H1 (cell line): ENCODE measurements around the gene OR56A1. TPM values are rescaled to one million over a fixed set of nuclear protein-coding genes. Genes with fewer than 3 reads are reported as not detected.

ENCODE experiments used
- CTCF ChIA-PET: fragments of 300-600 bp; sonication (Branson Sonifier 250); formaldehyde crosslinking; loops from one replicate; lab custom pipeline; 2021; ENCODE audit not compliant: partially characterized antibody; lab: Charles Lee
- POLR2A ChIA-PET: fragments of 300-600 bp; sonication (Branson Sonifier 250); formaldehyde crosslinking; loops from one replicate; lab custom pipeline; 2021; ENCODE audit warnings: inconsistent platforms; ENCODE audit not compliant: partially characterized antibody; lab: Charles Lee
- DNase-seq, 2 experiments: peaks; one replicate each; pipeline versions ENCODE4 v3.0.0 to v3.0.0-alpha.2; 2010 to 2022; ENCODE audit warnings: low spot score in 2 of 2, low read depth in 1 of 2, mixed read lengths in 1 of 2
- FAIRE-seq: peaks from 2 replicates; lab custom pipeline; 2011; peaks lifted over from hg19 to GRCh38; lab: Jason Lieb, UNC
- H2AFZ ChIP-seq: 2 replicates; pipeline ENCODE4 v1.8.1; 2012; ENCODE audit warnings: low read length, inconsistent platforms
- H2AK5ac ChIP-seq: 2 replicates; pipeline ENCODE4 v1.6.1; 2013; ENCODE audit warnings: low read depth, low read length
- H2BK120ac ChIP-seq: replicated peaks from 2 replicates; pipeline ENCODE3; 2013; ENCODE audit warnings: low read depth, low read length, inconsistent platforms
- H2BK12ac ChIP-seq: 2 replicates; pipeline ENCODE4 v1.6.1; 2013; ENCODE audit warnings: low read depth, low read length
- H2BK15ac ChIP-seq: 2 replicates; pipeline ENCODE4 v1.6.1; 2013; ENCODE audit warnings: low read length
- H2BK20ac ChIP-seq: 2 replicates; pipeline ENCODE4 v1.6.1; 2013; ENCODE audit warnings: low read length
- H2BK5ac ChIP-seq: 2 replicates; pipeline ENCODE4 v1.6.1; 2013; ENCODE audit warnings: low read depth, low read length
- H3K14ac ChIP-seq: 2 replicates; pipeline ENCODE4 v1.6.1; 2013; ENCODE audit warnings: inconsistent platforms; ENCODE audit not compliant: insufficient read length
- H3K18ac ChIP-seq: 2 replicates; pipeline ENCODE4 v1.6.1; 2013; ENCODE audit warnings: low read length; ENCODE audit errors: extremely low read depth
- H3K23ac ChIP-seq: 2 replicates; pipeline ENCODE4 v1.6.1; 2013; ENCODE audit warnings: inconsistent platforms; ENCODE audit not compliant: insufficient read length
- H3K23me2 ChIP-seq: 2 replicates; pipeline ENCODE4 v1.6.1; 2013; ENCODE audit warnings: low read depth, low read length
- H3K27ac ChIP-seq: 2 replicates; pipeline ENCODE4 v1.6.1; 2011; ENCODE audit warnings: low read depth, low read length, inconsistent platforms
- H3K27me3 ChIP-seq, 4 experiments: replicated peaks in 1 of 4; 1 replicate in 1 of 4; 2 replicates in 3 of 4; pipeline versions ENCODE4 v1.6.1 to v1.8.1; 2011 to 2013; ENCODE audit warnings: low read length in 3 of 4, mild to moderate bottlenecking in 3 of 4, inconsistent platforms in 2 of 4, mixed read lengths in 2 of 4, moderate library complexity in 1 of 4; ENCODE audit not compliant: control insufficient read depth in 3 of 4, insufficient read depth in 3 of 4; ENCODE audit errors: extremely low read depth in 1 of 4
- H3K36me3 ChIP-seq, 4 experiments: 2 replicates each; pipeline versions ENCODE4 v1.6.1 to v1.8.1; 2011 to 2013; ENCODE audit warnings: mild to moderate bottlenecking in 4 of 4, low read length in 3 of 4, moderate library complexity in 2 of 4, control low read depth in 1 of 4, inconsistent platforms in 1 of 4; ENCODE audit not compliant: insufficient read depth in 4 of 4, control insufficient read depth in 2 of 4
- H3K4ac ChIP-seq: replicated peaks from 2 replicates; pipeline ENCODE3; 2013; ENCODE audit warnings: low read length, low read depth, mixed read lengths, inconsistent platforms; ENCODE audit not compliant: insufficient read length
- H3K4me1 ChIP-seq, 4 experiments: replicated peaks in 1 of 4; 1 replicate in 1 of 4; 2 replicates in 3 of 4; pipeline versions ENCODE4 v1.6.1 to v1.8.1; 2011 to 2013; ENCODE audit warnings: low read length in 3 of 4, inconsistent platforms in 2 of 4, mixed read lengths in 1 of 4; ENCODE audit not compliant: insufficient read depth in 4 of 4, control insufficient read depth in 3 of 4
- H3K4me2 ChIP-seq, 2 experiments: 2 replicates each; pipeline versions ENCODE4 v1.6.1 to v1.8.1; 2011 to 2013; ENCODE audit warnings: low read depth in 2 of 2, low read length in 2 of 2, control low read depth in 1 of 2, inconsistent platforms in 1 of 2, mild to moderate bottlenecking in 1 of 2; ENCODE audit not compliant: insufficient read depth in 1 of 2
- H3K4me3 ChIP-seq, 4 experiments: fragments of 200-600, 300-600 bp in 1 of 4; sonication (generic), shearing (Covaris generic), sonication (Bioruptor Twin) in 1 of 4; 2 replicates each; pipeline versions ENCODE4 v1.5.1 to v1.8.1; 2011 to 2016; ENCODE audit warnings: low read length in 4 of 4, low read depth in 3 of 4, control low read depth in 2 of 4, inconsistent platforms in 2 of 4, mild to moderate bottlenecking in 2 of 4, mixed read lengths in 1 of 4, moderate library complexity in 1 of 4; ENCODE audit not compliant: insufficient read depth in 2 of 4; ENCODE audit errors: extremely low read depth in 1 of 4
- H3K56ac ChIP-seq: replicated peaks from 2 replicates; pipeline ENCODE3; 2013; ENCODE audit warnings: low read depth, mild to moderate bottlenecking, mixed read lengths, low read length, inconsistent platforms; ENCODE audit not compliant: insufficient read length
- H3K79me1 ChIP-seq: 2 replicates; pipeline ENCODE4 v1.6.1; 2013; ENCODE audit warnings: low read depth, low read length, control low read depth
- H3K79me2 ChIP-seq, 2 experiments: 2 replicates each; pipeline versions ENCODE4 v1.6.1 to v1.8.1; 2012 to 2013; ENCODE audit warnings: low read length in 2 of 2, mild to moderate bottlenecking in 2 of 2, inconsistent platforms in 1 of 2; ENCODE audit not compliant: insufficient read depth in 2 of 2, control insufficient read depth in 1 of 2
- H3K9ac ChIP-seq, 4 experiments: replicated peaks in 1 of 4; 1 replicate in 1 of 4; 2 replicates in 3 of 4; pipeline versions ENCODE4 v1.6.1 to v1.8.1; 2011 to 2013; ENCODE audit warnings: low read depth in 3 of 4, low read length in 3 of 4, control low read depth in 2 of 4, mild to moderate bottlenecking in 2 of 4, moderate library complexity in 2 of 4, inconsistent platforms in 1 of 4; ENCODE audit errors: extremely low read depth in 1 of 4
- H3K9me3 ChIP-seq, 2 experiments: 2 replicates each; pipeline versions ENCODE4 v1.6.1 to v1.8.1; 2012 to 2013; ENCODE audit warnings: mild to moderate bottlenecking in 2 of 2, moderate library complexity in 2 of 2, control low read depth in 1 of 2, inconsistent platforms in 1 of 2, low read depth in 1 of 2, low read length in 1 of 2, mixed read lengths in 1 of 2; ENCODE audit not compliant: insufficient read depth in 2 of 2
- H4K20me1 ChIP-seq, 2 experiments: replicated peaks in 1 of 2; 2 replicates each; pipeline versions ENCODE3 to v1.8.1; 2011 to 2013; ENCODE audit warnings: inconsistent platforms in 2 of 2, low read length in 2 of 2, mild to moderate bottlenecking in 1 of 2; ENCODE audit not compliant: insufficient read depth in 2 of 2, control insufficient read depth in 1 of 2
- H4K5ac ChIP-seq: 2 replicates; pipeline ENCODE4 v1.6.1; 2013; ENCODE audit warnings: low read length, low read depth, mixed read lengths, inconsistent platforms; ENCODE audit not compliant: insufficient read length
- H4K8ac ChIP-seq: 2 replicates; pipeline ENCODE4 v1.8.0; 2013; ENCODE audit warnings: mild to moderate bottlenecking, moderate library complexity, low read length, inconsistent platforms; ENCODE audit not compliant: insufficient read depth; ENCODE audit errors: extremely low read depth
- H4K91ac ChIP-seq: replicated peaks from 2 replicates; pipeline ENCODE3; 2013; ENCODE audit warnings: low read length, mixed read lengths, inconsistent platforms; ENCODE audit not compliant: insufficient read length
- ASH2L ChIP-seq: fragments of 200-600, 300-600 bp; sonication (generic); IDR thresholded peaks from one replicate; pipeline ENCODE4 v1.7.1; 2017; ENCODE audit warnings: low read length
- polyA plus RNA-seq, 7 experiments: library from polyadenylated mRNA; depleted of rRNA in 3 of 7; stranded (reverse) in 5 of 7; unstranded in 2 of 7; fragments of >200 nt in 5 of 7; fragments of 200-250 nt in 2 of 7; gene quantifications; 1 replicate in 5 of 7; 2 replicates in 1 of 7; 4 replicates in 1 of 7; pipeline versions ENCODE4 v1.2.1 to v1.2.3, GENCODE V29; 2011 to 2013; ENCODE audit warnings: missing spikeins in 2 of 7, mixed read lengths in 2 of 7
- total RNA-seq: library from RNA; stranded (reverse); fragmentation: NEBNext Ultra II Directional; extraction: Animal tissue kit (Norgen Biotek cat#: 25700); gene quantifications from 2 replicates; pipeline ENCODE4 v1.2.1, GENCODE V29; 2021

The OR56A1 gene
- total and polyA plus RNA-seq, 2 of the 8 experiments (the other 6 are each of a cell fraction or from before 2014, with no cell fraction given) = 0.02 to 0.09 TPM

DNA sequence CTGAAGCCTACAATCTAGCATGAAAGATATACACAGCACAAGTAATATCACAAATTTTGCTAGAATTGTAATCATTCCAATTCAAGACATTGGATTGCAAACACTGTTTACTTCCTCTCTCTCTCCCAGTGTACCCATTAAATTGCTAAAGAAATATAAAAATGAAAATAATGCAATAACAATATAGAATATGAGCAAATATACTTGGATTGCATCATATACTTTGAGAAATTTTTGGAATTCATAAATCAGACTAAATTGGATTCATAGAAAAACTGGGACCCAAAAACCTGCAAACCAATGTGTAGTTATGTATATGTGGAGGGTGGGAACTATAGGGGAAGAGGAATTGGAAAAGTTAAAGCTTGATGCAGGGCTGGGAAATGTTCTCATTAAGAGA lies 25.0 kb upstream of the OR56A1 start:
- Histone ChIP-seq H3K36me3 (no peaks in the 10 kb centered on the region), H3K4me2 (no peak overlapping the region), H3K23me2 (no peaks in the 10 kb centered on the region), H4K5ac (no peak overlapping the region), H2BK12ac (no peak overlapping the region), H3K56ac (no peak overlapping the region), H3K9me3 (no peaks in the 10 kb centered on the region), H3K27me3 (no peaks in the 10 kb centered on the region), H2BK15ac (no peak overlapping the region), H3K79me2 (no peaks in the 10 kb centered on the region), H2BK20ac (no peak overlapping the region), H4K20me1 (no peaks in the 10 kb centered on the region), H3K14ac (no peak overlapping the region), H3K4ac (no peak overlapping the region), H3K4me1 (peaks cover 0 to 3% (median 0%) of the 10 kb centered on the region in 4 experiments; a peak in 1 of 7 replicates), H2BK120ac (no peak overlapping the region), H3K27ac (no peak overlapping the region), H4K91ac (no peak overlapping the region), H3K79me1 (no peaks in the 10 kb centered on the region), H2AFZ (no peak overlapping the region), H2BK5ac (no peak overlapping the region), H3K23ac (no peak overlapping the region), H2AK5ac (no peak overlapping the region), H3K4me3 (no peak overlapping the region), H4K8ac (no peak overlapping the region), H3K18ac (no peak overlapping the region), H3K9ac (no peak overlapping the region)
- ChIA-PET POLR2A (no interaction called here), CTCF (interaction anchor here (1.0 to 1.3 kb wide), 2 partner anchors 196 to 307 kb away, joined by 3 to 4 read pairs; no protein-coding TSS in a partner anchor)
- no peak for DNase-seq
- FAIRE-seq = no peak
- TF ChIP-seq ASH2L = no peak
